ENCODE measurements around the gene AK4.

- TF ChIP-seq, protein P1, sequence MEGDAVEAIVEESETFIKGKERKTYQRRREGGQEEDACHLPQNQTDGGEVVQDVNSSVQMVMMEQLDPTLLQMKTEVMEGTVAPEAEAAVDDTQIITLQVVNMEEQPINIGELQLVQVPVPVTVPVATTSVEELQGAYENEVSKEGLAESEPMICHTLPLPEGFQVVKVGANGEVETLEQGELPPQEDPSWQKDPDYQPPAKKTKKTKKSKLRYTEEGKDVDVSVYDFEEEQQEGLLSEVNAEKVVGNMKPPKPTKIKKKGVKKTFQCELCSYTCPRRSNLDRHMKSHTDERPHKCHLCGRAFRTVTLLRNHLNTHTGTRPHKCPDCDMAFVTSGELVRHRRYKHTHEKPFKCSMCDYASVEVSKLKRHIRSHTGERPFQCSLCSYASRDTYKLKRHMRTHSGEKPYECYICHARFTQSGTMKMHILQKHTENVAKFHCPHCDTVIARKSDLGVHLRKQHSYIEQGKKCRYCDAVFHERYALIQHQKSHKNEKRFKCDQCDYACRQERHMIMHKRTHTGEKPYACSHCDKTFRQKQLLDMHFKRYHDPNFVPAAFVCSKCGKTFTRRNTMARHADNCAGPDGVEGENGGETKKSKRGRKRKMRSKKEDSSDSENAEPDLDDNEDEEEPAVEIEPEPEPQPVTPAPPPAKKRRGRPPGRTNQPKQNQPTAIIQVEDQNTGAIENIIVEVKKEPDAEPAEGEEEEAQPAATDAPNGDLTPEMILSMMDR (IDR thresholded peaks at IDR 0.05): no peak
- TF ChIP-seq POLR2A (IDR thresholded peaks at IDR 0.05): no peak
Observed at GRCh38 chr1:65149351-65150107, 1.5 kb downstream of the AK4 start.
